T-helper 2 cell treated with Interferon-gamma antibody and Interleukin-4, amounts not matched to agents 100 ng/mL and 5 ng/mL, for 36 hours (primary cell): ENCODE measurements around the gene TEKT1. TPM values are rescaled to one million over a fixed set of nuclear protein-coding genes. Genes with fewer than 3 reads are reported as not detected.

ENCODE experiments used
- intact Hi-C: fragments of 100-400 bp; cut with micrococcal nuclease; formaldehyde crosslinking; loops from one replicate; pipeline ENCODE4 v1.15.1; 2023
- total RNA-seq: library from RNA; stranded (reverse); gene quantifications from 2 replicates; pipeline ENCODE4 v1.2.3, GENCODE V29; 2022

TEKT1 gene
- total RNA-seq, 1 donor from 2014 or later: not detected

- intact Hi-C loops: no loop called here
These were observed 63.1 kb downstream of the TEKT1 start for GRCh38 chr17:6768447-6768846.

DNA sequence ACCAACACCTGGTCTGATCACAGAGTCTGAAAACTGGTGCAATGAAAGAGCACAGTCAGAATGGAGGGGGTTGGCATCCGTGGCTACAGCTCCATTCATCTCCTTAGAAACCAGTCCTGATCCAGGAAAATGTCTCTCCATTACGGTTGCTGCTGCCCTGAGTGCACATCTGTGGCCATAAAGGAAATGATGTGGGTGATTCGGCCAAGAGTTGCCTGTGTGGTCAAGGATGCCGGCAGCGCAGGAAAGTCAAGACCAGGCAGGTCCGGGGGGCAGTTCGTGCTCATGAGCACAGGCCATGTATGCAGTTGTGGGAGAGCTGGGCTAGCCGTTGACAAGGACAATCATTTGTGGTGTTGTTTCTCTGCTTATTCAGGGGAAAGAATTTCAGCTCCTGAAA, 69.8 kb downstream of the TEKT1 start:
- intact Hi-C loops: no loop called here

GRCh38 chr17:6757747-6758146, 73.8 kb downstream of the TEKT1 start:
- intact Hi-C loops: loop anchor here (10.0 kb wide), 1 partner anchor 93 kb away; no protein-coding TSS in a partner anchor

DNA sequence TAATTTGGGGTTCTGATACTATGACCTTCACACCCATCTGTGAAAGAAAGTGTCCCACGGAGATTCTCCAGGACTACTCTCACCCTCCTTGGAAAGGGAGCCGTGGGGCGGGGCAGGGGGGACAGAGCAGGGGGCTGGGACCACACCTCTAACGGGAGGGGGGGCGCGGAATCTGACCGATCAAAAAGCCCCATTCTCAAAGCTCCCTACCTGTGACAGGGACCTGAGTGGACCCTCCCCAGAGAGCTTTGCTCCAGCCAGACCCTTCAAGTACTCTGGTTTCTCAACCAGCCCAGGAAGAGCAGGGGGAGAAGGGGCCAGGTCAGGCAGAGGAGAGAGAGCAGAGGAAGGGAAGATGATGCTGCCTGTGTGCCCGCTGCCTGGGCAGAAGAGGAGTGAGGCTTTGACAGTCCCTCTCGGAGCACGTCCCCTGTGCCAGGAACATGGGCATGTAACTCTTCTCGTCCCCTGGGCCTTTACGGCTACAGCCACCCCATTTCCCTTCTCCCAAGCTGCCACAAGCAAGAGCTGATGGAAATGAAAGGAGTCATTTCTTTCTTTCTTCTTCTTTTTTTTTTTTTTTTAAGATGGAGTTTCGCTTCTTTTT, 75.0 kb downstream of the TEKT1 start:
- intact Hi-C loops: loop anchor here (10.0 kb wide), 1 partner anchor 92 kb away; no protein-coding TSS in a partner anchor

DNA sequence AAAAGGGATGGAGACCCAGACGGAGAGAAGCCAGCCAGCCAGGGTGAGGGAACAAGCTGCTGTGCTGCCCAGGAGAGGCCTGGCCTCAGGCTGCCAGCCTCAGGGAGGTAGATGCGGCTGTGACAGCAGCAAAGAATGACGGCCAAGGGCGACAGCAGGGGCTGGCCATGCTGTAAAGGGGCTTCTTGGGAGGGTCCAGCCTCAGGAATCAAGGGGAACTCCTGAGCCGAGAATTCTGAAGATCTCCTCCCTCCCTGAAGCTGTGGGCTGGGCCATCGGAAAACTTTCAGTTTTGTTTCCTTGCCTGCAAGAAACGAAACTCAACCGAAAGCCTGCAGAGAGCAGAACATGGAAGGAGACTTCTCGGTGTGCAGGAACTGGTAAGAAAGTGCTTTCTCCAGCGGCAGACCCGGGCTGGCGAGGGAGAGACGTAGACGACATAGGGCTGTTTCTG, 75.8 kb downstream of the TEKT1 start, which contains the start of gene XAF1:
Gene XAF1, plus strand, starts transcription at position 316 of the 454 bp plus-strand sequence. Its CDS starts 33 bp downstream, at position 349.
- intact Hi-C loops: loop anchor here (10.0 kb wide), 1 partner anchor 91 kb away; no protein-coding TSS in a partner anchor

DNA sequence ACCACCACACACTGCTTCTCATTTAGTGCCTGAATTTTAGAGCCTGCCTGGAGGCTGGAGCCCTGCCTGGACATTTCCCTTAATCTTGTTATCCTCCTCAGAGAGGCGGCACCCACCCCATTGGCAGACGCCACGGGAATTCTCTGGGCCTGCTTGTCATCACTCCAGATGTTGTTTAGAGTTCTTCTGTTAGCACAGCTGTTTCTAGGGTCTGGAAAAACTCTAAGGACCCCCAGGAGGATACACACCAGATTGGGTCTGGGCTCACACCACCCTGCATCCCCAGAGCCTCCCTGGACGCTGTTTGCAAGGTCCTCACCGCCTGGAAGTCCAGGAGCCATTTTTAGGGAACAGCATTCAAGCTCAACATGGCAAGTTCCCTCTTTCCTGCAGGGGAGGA, 76.2 kb downstream of the TEKT1 start:
- intact Hi-C loops: loop anchor here (10.0 kb wide), 1 partner anchor 90 kb away; no protein-coding TSS in a partner anchor

DNA sequence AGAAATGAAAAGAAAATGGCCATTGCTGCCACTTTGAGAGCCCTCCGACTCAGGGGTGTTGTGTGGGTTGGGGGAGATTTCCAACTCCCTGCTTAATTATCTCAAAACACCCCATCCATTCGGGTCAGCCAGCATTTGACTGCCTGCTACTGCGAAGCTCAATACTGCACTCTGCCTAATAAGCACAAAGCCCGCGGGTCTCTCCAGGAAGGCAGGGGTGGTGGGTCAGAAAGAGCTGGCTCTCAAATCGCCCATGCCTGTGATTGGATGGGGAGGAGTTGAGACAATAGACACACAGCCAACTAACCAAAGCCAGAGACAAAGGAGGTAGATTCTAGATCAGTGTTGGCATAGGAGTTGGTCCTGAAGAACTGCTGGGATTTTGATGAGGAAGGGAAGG, 78.0 kb downstream of the TEKT1 start:
- intact Hi-C loops: loop anchor here (10.0 kb wide), 1 partner anchor 89 kb away; no protein-coding TSS in a partner anchor

GRCh38 chr17:6753006-6753445, 78.5 kb downstream of the TEKT1 start:
- intact Hi-C loops: loop anchor here (10.0 kb wide), 1 partner anchor 88 kb away; no protein-coding TSS in a partner anchor

GRCh38 chr17:6752068-6752909, 79.2 kb downstream of the TEKT1 start:
- intact Hi-C loops: loop anchor here (10.0 kb wide), 1 partner anchor 87 kb away; no protein-coding TSS in a partner anchor

DNA sequence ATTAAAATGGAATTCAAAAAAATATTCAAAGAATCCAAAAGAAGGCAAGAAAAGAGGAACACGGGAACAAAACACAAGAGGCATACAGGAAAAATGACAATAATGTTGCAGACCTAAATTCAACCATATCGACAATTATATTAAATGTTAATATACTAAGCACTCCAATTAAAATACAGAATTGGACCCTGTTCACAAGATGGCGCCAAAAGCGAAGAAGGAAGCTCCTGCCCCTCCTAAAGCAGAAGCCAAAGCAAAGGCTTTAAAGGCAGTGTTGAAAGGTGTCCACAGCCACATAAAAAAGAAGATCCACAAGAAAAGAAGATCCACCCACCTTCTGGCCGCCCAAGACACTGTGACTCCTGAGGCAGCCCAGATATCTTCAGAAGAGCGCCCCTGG, 82.0 kb downstream of the TEKT1 start:
- intact Hi-C loops: loop anchor here (2.0 kb wide), 1 partner anchor 93 kb away; no protein-coding TSS in a partner anchor

DNA sequence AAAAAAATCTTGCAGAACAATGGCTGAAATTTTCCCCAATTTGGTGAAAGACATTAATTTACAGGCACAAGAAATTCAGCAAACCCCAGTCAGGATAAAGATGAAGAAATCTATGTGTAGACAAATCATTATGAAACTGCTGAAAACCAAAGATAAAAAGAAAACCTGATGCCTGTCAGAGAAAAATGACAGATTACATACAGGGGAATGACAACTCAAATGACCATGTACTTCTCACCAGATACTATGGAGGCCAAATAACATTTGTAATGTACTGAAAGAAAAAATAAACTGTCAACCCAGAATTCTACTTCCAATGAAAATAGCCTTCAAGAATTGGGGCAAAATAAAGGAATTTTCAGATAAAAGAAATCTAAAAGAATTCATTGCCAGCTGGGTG, 82.9 kb downstream of the TEKT1 start:
- intact Hi-C loops: loop anchor here (2.0 kb wide), 1 partner anchor 94 kb away; no protein-coding TSS in a partner anchor

Other genes starting within 250 kb of the TEKT1 start
- 16.5 and 19.1 TPM in 2 replicates for gene KIAA0753, start 191.0 kb downstream of the TEKT1 start, total RNA-seq
- gene TXNDC17, start 190.7 kb downstream of the TEKT1 start, total RNA-seq: 76.9 and 82.4 TPM in 2 replicates
- 16.8 and 19.1 TPM in 2 replicates for gene MED31, start 180.1 kb downstream of the TEKT1 start, total RNA-seq
- 1.6 and 1.7 TPM in 2 replicates for gene C17orf100, start 180.0 kb downstream of the TEKT1 start, total RNA-seq
- not detected in 2 replicates for gene SLC13A5, start 118.4 kb downstream of the TEKT1 start, total RNA-seq
- gene XAF1, start 75.7 kb downstream of the TEKT1 start, total RNA-seq: 199 and 213 TPM in 2 replicates
- 1.6 TPM in 2 replicates for gene FBXO39, start 55.5 kb downstream of the TEKT1 start, total RNA-seq
- gene ALOX12, start 164.3 kb upstream of the TEKT1 start, total RNA-seq: not detected in 2 replicates
- gene RNASEK, start 180.9 kb upstream of the TEKT1 start, total RNA-seq: 138 and 139 TPM in 2 replicates
- gene BCL6B, start 191.3 kb upstream of the TEKT1 start, total RNA-seq: 0.36 and 0.39 TPM in 2 replicates
- 19.5 and 19.9 TPM in 2 replicates for gene SLC16A13, start 204.3 kb upstream of the TEKT1 start, total RNA-seq
- 0.09 TPM in 2 replicates for gene SLC16A11, start 212.4 kb upstream of the TEKT1 start, total RNA-seq
- gene CLEC10A, start 248.5 kb upstream of the TEKT1 start, total RNA-seq: not detected in 2 replicates